Parathyroid adenoma (tissue), 2 donors: ENCODE results near the gene GTF2A1.

Experiments used
- H2AFZ ChIP-seq: fragments of 300-600 bp; sonication (generic); one replicate; pipeline ENCODE4 v1.7.0; 2017; ENCODE audit warnings: antibody characterized with exemption, mild to moderate bottlenecking
- H3K27ac ChIP-seq: fragments of 300-600 bp; sonication (generic); one replicate; pipeline ENCODE4 v1.7.0; 2017
- H3K27me3 ChIP-seq: fragments of 300-600 bp; sonication (generic); one replicate; pipeline ENCODE4 v1.7.0; 2017; ENCODE audit warnings: low read length; ENCODE audit not compliant: control insufficient read depth, insufficient read depth
- H3K36me3 ChIP-seq: fragments of 300-600 bp; sonication (generic); one replicate; pipeline ENCODE4 v1.7.0; 2017; ENCODE audit warnings: low read length; ENCODE audit not compliant: control insufficient read depth, insufficient read depth
- H3K4me1 ChIP-seq: fragments of 300-600 bp; sonication (generic); one replicate; pipeline ENCODE4 v1.7.0; 2017; ENCODE audit warnings: control low read depth
- H3K4me2 ChIP-seq: fragments of 300-600 bp; sonication (generic); one replicate; pipeline ENCODE4 v1.7.0; 2017; ENCODE audit warnings: low read length
- H3K4me3 ChIP-seq: fragments of 300-600 bp; sonication (generic); one replicate; pipeline ENCODE4 v1.7.0; 2017; ENCODE audit warnings: low read depth, low read length
- H3K79me2 ChIP-seq: fragments of 300-600 bp; sonication (generic); one replicate; pipeline ENCODE4 v1.7.0; 2017; ENCODE audit warnings: control low read depth
- H3K9ac ChIP-seq: fragments of 300-600 bp; sonication (generic); one replicate; pipeline ENCODE4 v1.7.0; 2017; ENCODE audit warnings: mild to moderate bottlenecking
- H3K9me3 ChIP-seq: fragments of 300-600 bp; sonication (generic); one replicate; pipeline ENCODE4 v1.7.0; 2017; ENCODE audit warnings: low read length; ENCODE audit not compliant: control insufficient read depth
- TF ChIP-seq, protein P1 (sequence below): fragments of 300-600 bp; sonication (generic); IDR thresholded peaks from one replicate; pipeline ENCODE4 v1.7.0; 2017; ENCODE audit warnings: antibody characterized with exemption, mild to moderate bottlenecking
- donor health status: primary hyperparathyroidism.

Gene GTF2A1

DNA sequence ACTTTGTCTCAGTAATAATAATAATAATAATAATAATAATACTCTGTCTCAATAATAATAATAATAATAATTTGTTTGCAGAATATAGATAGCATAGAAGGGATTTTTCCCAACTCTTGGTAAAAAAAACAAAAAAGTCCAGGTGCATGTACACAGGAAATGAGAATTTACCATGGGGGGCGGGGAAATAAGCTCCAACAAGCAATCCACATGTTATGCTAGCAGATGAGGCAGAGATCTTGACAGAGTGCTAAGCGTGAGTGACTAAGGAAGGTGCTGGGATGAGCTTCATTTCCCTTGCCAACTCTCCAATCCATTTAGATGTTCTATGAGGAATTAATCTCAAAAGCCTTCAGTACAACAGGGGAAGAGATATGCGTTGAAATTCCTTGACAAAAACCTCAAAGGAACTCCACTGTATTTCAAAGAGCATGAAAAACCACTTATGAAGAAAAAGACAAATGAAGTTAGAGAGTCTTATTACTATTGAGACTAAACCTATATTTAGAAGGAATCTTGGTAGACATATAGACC lies 44.9 kb upstream of the GTF2A1 start:
- Histone ChIP-seq H3K36me3 (no peaks in the 10 kb centered on the region), H3K9me3 (no peaks in the 10 kb centered on the region), H3K79me2 (no peaks in the 10 kb centered on the region), H3K4me1 (peaks cover 7% of the 10 kb centered on the region), H3K4me3 (no peak overlapping the region), H3K9ac (no peak overlapping the region), H3K27ac (no peak overlapping the region), H3K27me3 (no peaks in the 10 kb centered on the region), H3K4me2 (no peak overlapping the region), H2AFZ (no peak overlapping the region)
- TF ChIP-seq, protein P1, sequence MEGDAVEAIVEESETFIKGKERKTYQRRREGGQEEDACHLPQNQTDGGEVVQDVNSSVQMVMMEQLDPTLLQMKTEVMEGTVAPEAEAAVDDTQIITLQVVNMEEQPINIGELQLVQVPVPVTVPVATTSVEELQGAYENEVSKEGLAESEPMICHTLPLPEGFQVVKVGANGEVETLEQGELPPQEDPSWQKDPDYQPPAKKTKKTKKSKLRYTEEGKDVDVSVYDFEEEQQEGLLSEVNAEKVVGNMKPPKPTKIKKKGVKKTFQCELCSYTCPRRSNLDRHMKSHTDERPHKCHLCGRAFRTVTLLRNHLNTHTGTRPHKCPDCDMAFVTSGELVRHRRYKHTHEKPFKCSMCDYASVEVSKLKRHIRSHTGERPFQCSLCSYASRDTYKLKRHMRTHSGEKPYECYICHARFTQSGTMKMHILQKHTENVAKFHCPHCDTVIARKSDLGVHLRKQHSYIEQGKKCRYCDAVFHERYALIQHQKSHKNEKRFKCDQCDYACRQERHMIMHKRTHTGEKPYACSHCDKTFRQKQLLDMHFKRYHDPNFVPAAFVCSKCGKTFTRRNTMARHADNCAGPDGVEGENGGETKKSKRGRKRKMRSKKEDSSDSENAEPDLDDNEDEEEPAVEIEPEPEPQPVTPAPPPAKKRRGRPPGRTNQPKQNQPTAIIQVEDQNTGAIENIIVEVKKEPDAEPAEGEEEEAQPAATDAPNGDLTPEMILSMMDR = no peak

DNA sequence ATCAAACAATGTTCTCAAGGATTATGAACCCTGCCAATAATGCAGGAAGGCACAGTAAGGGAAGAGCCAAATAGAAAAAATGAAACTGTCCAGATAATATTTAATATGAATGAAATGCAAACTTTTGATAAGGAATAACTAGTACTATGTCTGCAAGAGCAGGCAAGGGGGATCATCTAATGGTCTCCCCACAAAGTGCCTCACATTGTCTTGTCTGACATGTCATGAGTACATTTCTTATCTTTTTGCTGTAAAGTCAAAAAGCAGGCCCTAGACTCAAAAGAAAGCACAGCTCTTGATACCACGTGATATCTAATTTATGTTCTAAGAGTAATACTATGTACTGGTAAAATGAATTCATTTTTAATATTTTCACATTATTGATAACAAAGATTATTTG lies 43.9 kb upstream of the GTF2A1 start:
- H3K9me3 ChIP-seq = no peaks in the 10 kb centered on the region
- H3K4me3 ChIP-seq = no peak overlapping the region
- no peak overlapping the region for H3K27ac ChIP-seq
- no peak overlapping the region for H3K9ac ChIP-seq
- H3K4me2 ChIP-seq = no peak overlapping the region
- H3K36me3 ChIP-seq = no peaks in the 10 kb centered on the region
- no peak overlapping the region for H2AFZ ChIP-seq
- TF ChIP-seq, protein P1 = no peak
- H3K4me1 ChIP-seq = peaks cover 7% of the 10 kb centered on the region
- no peaks in the 10 kb centered on the region for H3K27me3 ChIP-seq
- no peaks in the 10 kb centered on the region for H3K79me2 ChIP-seq

GRCh38 chr14:81263777-81264410 lies 43.1 kb upstream of the GTF2A1 start:
- Histone ChIP-seq H3K4me3 (no peak overlapping the region), H3K79me2 (no peaks in the 10 kb centered on the region), H3K27ac (no peak overlapping the region), H3K27me3 (no peaks in the 10 kb centered on the region), H3K36me3 (no peaks in the 10 kb centered on the region), H2AFZ (no peak overlapping the region), H3K9ac (no peak overlapping the region), H3K9me3 (no peaks in the 10 kb centered on the region), H3K4me2 (no peak overlapping the region), H3K4me1 (peaks cover 7% of the 10 kb centered on the region)
- TF ChIP-seq, protein P1 = no peak

DNA sequence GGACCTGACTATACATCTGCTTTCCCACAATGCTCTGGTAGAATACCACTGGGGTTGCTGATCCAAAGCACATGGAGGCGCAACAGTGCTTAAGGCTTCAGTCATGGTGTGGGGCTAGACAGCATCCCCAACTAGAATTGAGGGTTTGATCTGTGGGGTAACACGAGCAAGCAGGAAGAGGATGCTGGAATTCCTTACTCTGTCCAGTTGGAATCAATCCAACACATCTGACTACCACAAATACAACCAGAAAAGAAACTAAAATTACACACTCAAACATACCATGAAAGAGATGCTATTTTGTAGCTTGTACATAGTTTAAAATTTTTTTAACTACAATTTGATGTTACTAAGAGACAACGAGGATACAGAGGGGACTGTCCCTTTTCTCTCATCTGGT lies 40.4 kb upstream of the GTF2A1 start:
- Histone ChIP-seq H3K4me2 (no peak overlapping the region), H3K36me3 (no peaks in the 10 kb centered on the region), H3K4me1 (no peaks in the 10 kb centered on the region), H3K27ac (no peak overlapping the region), H3K27me3 (no peaks in the 10 kb centered on the region), H3K4me3 (no peak overlapping the region), H3K9ac (no peak overlapping the region), H2AFZ (no peak overlapping the region), H3K79me2 (no peaks in the 10 kb centered on the region), H3K9me3 (no peaks in the 10 kb centered on the region)
- TF ChIP-seq, protein P1 = no peak

DNA sequence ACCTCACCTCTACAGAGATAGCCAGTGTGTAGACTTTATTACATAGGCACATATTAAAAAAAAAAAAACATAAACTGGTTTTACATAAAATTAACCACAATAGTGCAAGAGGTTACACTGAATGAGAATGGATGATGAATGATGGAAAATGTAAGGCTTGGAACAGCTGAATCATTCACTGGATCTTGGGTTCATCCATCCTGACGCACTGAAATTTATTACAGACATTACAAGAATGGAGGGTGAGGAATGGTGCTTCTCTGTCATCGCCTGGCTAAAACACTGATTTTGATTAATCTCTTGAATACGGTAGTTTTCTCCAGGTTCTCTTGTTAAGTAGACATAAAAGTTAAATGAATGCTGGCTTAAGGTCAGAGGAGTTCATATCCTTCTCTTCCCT lies 40.0 kb upstream of the GTF2A1 start:
- H3K27ac ChIP-seq = no peak overlapping the region
- H3K36me3 ChIP-seq = no peaks in the 10 kb centered on the region
- TF ChIP-seq, protein P1 = no peak
- H3K9me3 ChIP-seq = no peaks in the 10 kb centered on the region
- no peak overlapping the region for H2AFZ ChIP-seq
- no peak overlapping the region for H3K4me2 ChIP-seq
- H3K4me1 ChIP-seq = no peaks in the 10 kb centered on the region
- no peak overlapping the region for H3K4me3 ChIP-seq
- no peak overlapping the region for H3K9ac ChIP-seq
- no peaks in the 10 kb centered on the region for H3K79me2 ChIP-seq
- H3K27me3 ChIP-seq = no peaks in the 10 kb centered on the region
